NT2/D1 (cell line): ENCODE data around the gene MYLK.

ENCODE experiments used
- SUZ12 ChIP-seq: IDR thresholded peaks from 2 replicates; pipeline ENCODE4 v1.6.1; 2011; ENCODE audit not compliant: insufficient read length, insufficient read depth; ENCODE audit errors: extremely low read depth
- YY1 ChIP-seq: IDR thresholded peaks from 2 replicates; pipeline ENCODE4 v1.6.1; 2011; ENCODE audit not compliant: insufficient read length, insufficient read depth
- ZNF274 ChIP-seq: IDR thresholded peaks from 2 replicates; pipeline ENCODE4 v1.6.1; 2011; ENCODE audit warnings: mild to moderate bottlenecking, low read depth, low read length

DNA sequence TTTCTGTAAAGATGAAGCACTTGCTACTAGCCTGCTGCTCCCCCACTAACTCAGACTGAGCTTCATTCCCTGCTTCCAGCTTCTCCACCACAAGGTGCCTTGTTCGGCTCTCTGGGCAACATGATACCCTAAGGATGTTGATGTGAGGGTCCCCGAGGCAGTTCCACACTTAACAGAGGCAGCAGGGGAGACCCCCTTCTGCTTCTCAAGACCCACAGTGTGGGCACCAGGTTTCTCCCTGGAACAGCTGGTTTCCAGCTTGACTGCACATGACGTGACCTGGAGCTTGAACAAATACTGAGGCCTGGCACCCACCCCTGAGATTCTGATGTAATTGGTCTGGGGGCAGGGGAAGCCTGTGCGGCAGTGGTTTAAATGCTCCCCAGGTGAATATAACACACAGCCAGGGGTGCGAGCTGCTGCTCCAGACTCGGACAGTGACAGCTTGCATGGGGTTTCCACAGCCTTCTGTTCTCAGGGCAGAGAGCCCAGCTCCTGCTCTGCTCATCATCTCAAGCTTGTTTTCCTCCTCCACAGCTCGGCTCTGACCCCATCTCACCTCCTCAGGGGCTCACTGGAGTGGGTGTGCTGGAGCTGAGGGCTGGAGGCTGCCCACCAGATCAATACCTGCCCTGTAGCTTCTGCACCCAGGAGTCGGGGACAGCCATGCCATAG lies 204.3 kb downstream of the MYLK start:
- no peak for TF ChIP-seq YY1
- no peak for TF ChIP-seq ZNF274
- no peak for TF ChIP-seq SUZ12
